ENCODE measurements around the gene PSMC4.

Gene PSMC4
- long read RNA-seq, donor 1, transcript PSMC4-201 (11 exons, 1,591 nt), result major isoform, 27 of 36 reads
- long read RNA-seq, donor 1, partial matches to known transcripts, result 6 of 36 reads
- long read RNA-seq, donor 1, other reads (novel, unspliced or antisense), result 0 of 36 reads
- long read RNA-seq, donor 2, transcript PSMC4-201 (11 exons, 1,591 nt), result major isoform, 24 of 25 reads
- long read RNA-seq, donor 2, partial matches to known transcripts, result 0 of 25 reads
- long read RNA-seq, donor 2, other reads (novel, unspliced or antisense), result 0 of 25 reads
- long read RNA-seq, donor 3, transcript PSMC4-201 (11 exons, 1,591 nt), result major isoform, 17 of 17 reads
- long read RNA-seq, donor 3, partial matches to known transcripts, result 0 of 17 reads
- long read RNA-seq, donor 3, other reads (novel, unspliced or antisense), result 0 of 17 reads
- long read RNA-seq, donor 4, transcript PSMC4-201 (11 exons, 1,591 nt), result major isoform, 25 of 30 reads
- long read RNA-seq, donor 4, partial matches to known transcripts, result 0 of 30 reads
- long read RNA-seq, donor 4, other reads (novel, unspliced or antisense), result 0 of 30 reads
- long read RNA-seq, donor 5, transcript PSMC4-201 (11 exons, 1,591 nt), result major isoform, 35 of 51 reads
- long read RNA-seq, donor 5, partial matches to known transcripts, result 0 of 51 reads
- long read RNA-seq, donor 5, other reads (novel, unspliced or antisense), result 13 of 51 reads
- long read RNA-seq, donor 6, transcript PSMC4-201 (11 exons, 1,591 nt), result major isoform, 22 of 41 reads
- long read RNA-seq, donor 6, partial matches to known transcripts, result 7 of 41 reads
- long read RNA-seq, donor 6, other reads (novel, unspliced or antisense), result 8 of 41 reads
- long read RNA-seq, donor 7, result 0 reads
- long read RNA-seq, donor 8, transcript PSMC4-201 (11 exons, 1,591 nt), result major isoform, 28 of 36 reads
- long read RNA-seq, donor 8, partial matches to known transcripts, result 0 of 36 reads
- long read RNA-seq, donor 8, other reads (novel, unspliced or antisense), result 6 of 36 reads

DNA sequence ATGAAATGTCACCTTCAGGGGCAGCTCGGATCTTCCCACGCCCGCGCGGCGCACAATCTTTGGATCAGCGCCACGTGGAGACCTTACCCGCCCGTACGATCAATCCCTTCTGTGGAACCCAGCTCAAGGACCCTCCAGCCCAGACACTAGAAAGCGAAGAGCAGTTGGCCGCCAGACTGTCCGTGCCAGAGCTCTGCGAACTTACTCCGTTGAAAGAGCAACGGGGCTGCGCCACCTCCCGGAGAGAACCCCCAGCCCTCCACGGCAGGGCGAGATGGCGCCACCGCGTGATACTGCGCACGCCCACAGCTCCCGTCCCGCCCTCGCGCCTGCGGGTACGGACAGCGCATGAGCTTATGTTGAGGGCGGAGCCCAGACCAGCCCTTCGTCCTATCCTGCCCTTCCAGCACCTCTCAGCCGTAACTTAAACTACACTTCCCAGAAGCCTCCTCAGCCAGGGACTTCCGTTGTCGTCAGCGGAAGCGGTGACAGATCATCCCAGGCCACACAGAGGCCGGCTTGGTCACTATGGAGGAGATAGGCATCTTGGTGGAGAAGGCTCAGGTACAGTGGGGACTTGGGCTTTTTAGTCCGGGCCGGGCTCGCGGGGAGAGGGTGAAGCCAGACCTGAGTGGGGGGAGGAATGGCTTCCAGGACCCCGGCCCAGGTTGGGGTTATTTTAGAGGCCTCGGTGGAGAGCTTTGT, at the start of gene PSMC4:
Gene PSMC4, plus strand, starts transcription at position 491 of the 705 bp plus-strand sequence. Its CDS starts 38 bp downstream, at position 529.
- DNase-seq, result peak; percentile 92

DNA sequence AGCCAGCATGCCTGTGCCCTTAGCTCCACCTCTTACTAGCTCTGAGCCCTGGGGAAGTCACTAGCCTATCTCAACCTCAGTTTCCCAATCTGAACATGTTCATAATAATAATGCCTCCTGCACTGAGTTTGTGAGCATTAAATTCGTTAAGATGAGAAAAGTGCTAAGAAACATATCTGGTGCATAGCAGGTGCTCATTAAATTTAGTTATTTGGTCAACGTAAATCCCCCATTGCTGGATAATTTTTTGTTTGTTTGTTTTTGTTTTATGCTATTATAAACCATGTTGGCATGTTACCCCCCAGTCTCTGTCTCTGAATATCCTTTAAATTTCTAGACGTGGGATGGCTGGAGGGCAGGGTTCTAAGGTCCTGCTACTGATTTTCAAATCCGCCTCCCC, 47.1 kb upstream of the PSMC4 start:
- no peak for DNase-seq

DNA sequence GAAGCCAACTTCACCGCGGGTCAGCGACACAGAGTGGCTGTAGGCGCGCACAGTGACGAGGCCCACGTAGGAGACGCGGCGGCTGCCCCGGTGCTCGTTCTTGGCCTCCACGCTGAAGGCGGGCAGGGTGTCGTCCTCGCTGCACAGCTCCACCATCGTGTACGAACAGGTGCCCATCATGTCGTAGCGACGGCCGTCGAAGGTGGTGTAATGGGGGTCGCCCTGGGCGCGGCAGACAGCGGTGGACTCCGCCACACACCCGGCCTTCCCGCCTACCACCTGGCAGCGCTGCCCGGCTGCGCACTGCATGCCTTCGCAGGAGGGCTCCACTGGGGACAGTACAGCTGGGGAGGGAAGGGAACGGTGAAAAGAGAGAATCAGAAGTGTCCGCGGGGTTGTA, 46.6 kb upstream of the PSMC4 start:
- DNase-seq, result no peak

DNA sequence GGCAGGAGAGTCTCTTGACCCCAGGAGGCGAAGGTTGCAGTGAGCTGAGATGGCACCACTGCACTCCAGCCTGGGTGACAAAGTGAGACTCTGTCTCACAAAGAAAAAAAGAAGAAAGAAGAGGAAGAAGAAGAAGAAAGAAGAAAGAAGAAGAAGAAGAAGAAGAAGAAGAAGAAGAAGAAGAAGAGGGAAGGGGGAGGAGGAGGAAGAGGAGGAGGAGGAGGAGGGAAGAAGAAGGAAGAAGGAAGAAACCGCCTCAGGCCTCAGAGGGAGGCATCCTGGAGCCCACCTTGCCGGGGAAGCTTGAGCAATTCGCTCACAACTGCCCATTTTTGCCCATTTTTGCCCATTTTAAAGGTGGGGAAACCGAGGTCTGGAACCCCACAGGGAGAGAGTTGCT, 46.0 kb upstream of the PSMC4 start:
- no peak for DNase-seq

GRCh38 chr19:39926170-39926760, 44.7 kb upstream of the PSMC4 start:
- no peak for DNase-seq

DNA sequence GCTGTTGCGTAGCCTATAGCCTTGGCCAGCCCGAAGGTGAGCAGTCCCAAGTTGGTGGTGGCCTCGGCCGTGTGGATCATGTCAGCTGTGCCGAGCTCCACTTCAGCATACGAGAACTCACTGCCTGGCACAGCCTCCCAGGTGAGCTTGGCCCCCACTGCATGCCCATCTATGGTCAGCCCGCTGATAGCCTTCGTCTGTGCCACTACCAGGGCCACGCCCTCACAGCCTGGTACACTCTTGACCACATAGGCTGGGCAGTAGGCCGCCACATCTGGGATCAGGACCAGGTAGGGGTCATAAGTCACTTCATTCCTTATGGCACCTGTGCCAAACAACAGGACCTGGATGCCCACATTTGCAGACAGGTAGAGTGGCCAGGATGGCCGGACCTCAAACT, 43.9 kb upstream of the PSMC4 start:
- DNase-seq, result no peak

- no peak for DNase-seq
These were observed 43.2 kb upstream of the PSMC4 start for GRCh38 chr19:39927524-39928356.

- no peak for DNase-seq
These were observed 42.6 kb upstream of the PSMC4 start for GRCh38 chr19:39928357-39928725.

- no peak for DNase-seq
These were observed 41.2 kb upstream of the PSMC4 start for GRCh38 chr19:39929750-39930149.

DNA sequence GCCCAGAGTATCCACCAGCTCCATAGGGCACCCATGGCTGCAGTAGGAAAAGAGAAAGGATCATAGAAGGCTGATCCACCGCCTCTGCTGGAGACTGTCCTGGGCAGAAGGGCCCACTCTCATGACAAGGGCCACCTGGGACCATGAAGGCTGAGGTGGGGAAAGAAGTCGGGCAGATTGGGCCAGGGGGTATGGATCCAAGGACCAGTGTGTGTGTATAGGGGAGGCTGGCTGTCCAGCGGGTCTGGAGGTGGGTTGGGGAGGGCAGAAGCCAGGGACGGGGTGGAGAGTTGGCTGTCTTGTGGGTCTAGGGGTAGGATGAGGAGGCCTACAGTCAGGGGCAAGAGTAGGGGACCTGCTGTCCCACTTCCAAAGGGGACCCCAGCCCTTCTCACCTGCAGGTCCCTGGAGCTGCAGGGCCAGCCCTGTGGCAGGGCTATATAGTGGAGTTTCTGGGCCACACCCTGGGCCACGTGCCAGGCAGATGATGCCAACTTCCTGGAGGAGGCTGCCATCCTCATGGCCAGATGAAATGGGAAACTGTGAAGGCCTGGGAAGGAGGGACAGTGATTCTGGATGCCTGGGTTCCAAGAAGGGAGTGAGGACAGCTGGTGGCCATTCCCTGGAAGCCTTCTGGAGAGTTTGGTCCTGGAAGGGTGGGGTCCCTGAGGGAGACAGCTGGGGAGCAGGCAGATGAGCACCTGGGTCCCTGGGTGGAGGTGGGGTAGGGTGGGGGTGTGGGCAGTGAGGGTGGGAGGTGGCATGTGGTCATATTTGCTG, 36.2 kb upstream of the PSMC4 start, which contains the start of gene FCGBP:
Gene FCGBP, minus strand, starts transcription at position 51 of the 780 bp plus-strand sequence.
- DNase-seq, result no peak

GRCh38 chr19:39935364-39935661, 35.7 kb upstream of the PSMC4 start:
- DNase-seq, result no peak

GRCh38 chr19:39936020-39936419, 34.9 kb upstream of the PSMC4 start:
- no peak for DNase-seq

- no peak for DNase-seq
These were observed 34.3 kb upstream of the PSMC4 start for GRCh38 chr19:39936622-39937021.

- no peak for DNase-seq
These were observed 33.8 kb upstream of the PSMC4 start for GRCh38 chr19:39937094-39937720.

DNA sequence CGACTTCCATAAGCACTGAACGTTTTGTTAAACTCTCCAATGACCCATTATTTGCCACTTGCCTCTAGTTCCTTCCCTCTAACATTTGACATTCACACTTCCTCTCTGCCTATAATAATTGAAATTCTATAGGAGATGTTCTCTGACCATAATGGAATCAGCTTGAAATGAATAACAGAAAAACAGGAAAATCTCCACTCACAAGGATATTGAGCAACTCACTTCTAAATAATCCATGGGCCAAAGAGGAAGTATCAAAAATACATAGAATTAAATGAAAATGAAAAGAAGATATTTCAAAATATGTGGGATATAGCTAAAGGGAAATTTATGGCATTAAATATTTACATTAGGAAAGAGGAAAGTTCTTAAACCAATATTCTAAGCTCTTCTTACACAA, 33.2 kb upstream of the PSMC4 start:
- no peak for DNase-seq

DNA sequence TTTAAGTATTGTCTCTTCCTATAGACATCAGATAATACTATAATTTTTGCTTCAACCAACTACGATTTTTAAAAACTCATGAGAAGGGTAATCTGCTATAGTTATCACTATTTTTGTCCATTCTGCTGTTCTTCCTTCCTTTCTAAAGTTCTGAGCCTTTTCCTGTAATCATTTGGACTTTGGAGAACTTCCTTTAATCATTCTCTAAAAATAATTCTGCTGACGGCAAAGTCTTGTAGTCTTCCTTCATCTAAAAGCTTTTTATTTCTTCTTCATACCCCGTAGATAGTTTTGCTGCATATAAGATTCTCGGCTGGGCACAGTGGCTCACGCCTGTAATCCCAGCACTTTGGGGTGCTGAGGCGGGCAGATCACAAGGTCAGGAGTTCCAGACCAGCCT, 31.4 kb upstream of the PSMC4 start:
- DNase-seq, result no peak

- DNase-seq, result no peak
These were observed 30.6 kb upstream of the PSMC4 start for GRCh38 chr19:39940221-39940833.

GRCh38 chr19:39941151-39941550, 29.8 kb upstream of the PSMC4 start:
- DNase-seq, result no peak

- DNase-seq, result peak; percentile 25
These were observed 29.2 kb upstream of the PSMC4 start for GRCh38 chr19:39941615-39942365.

Measured in right kidney (tissue), 9 donors.